SK-N-SH treated with all-trans-retinoic acid at 6 μM for 48 hours (cell line): ENCODE data around the gene NBAS.

Experiments used
- RARB ChIP-seq: fragments of 250-450 bp; sonication (Bioruptor Pico); IDR thresholded peaks from 2 replicates; pipeline ENCODE4 v1.8.0; 2021; ENCODE audit warnings: mild to moderate bottlenecking, moderate library complexity
- TF ChIP-seq, protein P1 (sequence below): fragments of 250-450 bp; sonication (Bioruptor Pico); IDR thresholded peaks from 2 replicates; pipeline ENCODE4 v1.8.0; 2020; ENCODE audit warnings: mild to moderate bottlenecking, moderate library complexity, borderline replicate concordance

DNA sequence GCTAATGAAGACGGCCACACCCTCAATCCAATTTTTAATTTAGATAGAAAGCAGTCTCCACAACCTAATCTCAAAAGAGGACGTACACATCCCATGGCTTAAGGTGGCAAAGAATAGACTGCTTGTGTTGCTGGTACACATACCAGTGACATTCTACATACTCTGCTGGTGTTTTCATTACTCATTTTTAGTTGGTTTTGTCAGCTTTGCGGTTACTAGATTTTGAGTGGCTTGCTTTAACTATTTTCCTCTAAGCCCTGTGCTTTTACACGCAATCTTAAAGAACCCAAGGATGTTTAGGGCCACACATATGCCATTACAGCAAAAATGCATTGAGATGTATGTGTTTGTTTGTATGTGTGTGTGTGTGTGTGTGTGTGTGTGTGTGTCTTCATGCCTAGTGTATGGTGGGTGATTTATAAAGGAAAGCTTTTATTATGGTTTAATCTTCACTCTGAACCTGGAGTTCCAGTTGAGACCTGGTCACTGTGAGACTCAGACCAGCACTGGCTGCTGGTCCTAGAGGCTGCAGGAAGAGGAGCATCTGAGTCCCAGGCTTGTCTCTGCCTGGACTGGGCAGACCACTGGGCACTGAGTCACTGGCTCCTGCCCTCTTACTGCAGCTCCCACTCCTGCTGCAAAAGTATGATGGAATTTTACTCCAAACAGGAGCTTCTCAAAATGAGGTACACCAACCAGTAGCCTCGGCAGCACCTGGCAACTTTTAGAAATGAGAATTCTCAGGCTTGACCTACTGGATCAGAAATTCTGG, 415.9 kb downstream of the NBAS start:
- TF ChIP-seq, protein P1, sequence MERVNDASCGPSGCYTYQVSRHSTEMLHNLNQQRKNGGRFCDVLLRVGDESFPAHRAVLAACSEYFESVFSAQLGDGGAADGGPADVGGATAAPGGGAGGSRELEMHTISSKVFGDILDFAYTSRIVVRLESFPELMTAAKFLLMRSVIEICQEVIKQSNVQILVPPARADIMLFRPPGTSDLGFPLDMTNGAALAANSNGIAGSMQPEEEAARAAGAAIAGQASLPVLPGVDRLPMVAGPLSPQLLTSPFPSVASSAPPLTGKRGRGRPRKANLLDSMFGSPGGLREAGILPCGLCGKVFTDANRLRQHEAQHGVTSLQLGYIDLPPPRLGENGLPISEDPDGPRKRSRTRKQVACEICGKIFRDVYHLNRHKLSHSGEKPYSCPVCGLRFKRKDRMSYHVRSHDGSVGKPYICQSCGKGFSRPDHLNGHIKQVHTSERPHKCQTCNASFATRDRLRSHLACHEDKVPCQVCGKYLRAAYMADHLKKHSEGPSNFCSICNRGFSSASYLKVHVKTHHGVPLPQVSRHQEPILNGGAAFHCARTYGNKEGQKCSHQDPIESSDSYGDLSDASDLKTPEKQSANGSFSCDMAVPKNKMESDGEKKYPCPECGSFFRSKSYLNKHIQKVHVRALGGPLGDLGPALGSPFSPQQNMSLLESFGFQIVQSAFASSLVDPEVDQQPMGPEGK (CRISPR knock-in tag), result no peak
- TF ChIP-seq RARB (CRISPR knock-in tag), result no peak
